Activated CD4-positive, alpha-beta memory T cell treated with anti-CD3 and anti-CD28 coated beads, Interleukin-2, amount 10 ng/mL, durations not matched to agents 7 days and 5 days (primary cell): ENCODE results near the gene LRRC8C. TPM values are rescaled to one million over a fixed set of nuclear protein-coding genes. Genes with fewer than 3 reads are reported as not detected.

Experiments used
- CTCF ChIA-PET: fragments of 350-600 bp; sonication (Branson Sonifier 250); formaldehyde crosslinking; loops from one replicate; lab custom pipeline; 2021; ENCODE audit warnings: antibody characterized with exemption, inconsistent platforms; lab: Charles Lee
- POLR2A ChIA-PET: fragments of 350-600 bp; sonication (Branson Sonifier 250); formaldehyde crosslinking; loops from one replicate; lab custom pipeline; 2021; ENCODE audit warnings: antibody characterized with exemption; lab: Charles Lee
- DNase-seq: peaks from one replicate; pipeline ENCODE4 v3.0.0-alpha.2; 2020
- H3K27ac Mint-ChIP-seq: one replicate; pipeline ENCODE4 v1.8.0; 2021; ENCODE audit warnings: mild to moderate bottlenecking, mixed read lengths
- H3K27me3 Mint-ChIP-seq: one replicate; pipeline ENCODE4 v1.8.0; 2021; ENCODE audit warnings: mixed read lengths
- H3K36me3 Mint-ChIP-seq: one replicate; pipeline ENCODE4 v1.8.0; 2021; ENCODE audit warnings: low read depth, mixed read lengths
- H3K4me1 Mint-ChIP-seq: one replicate; pipeline ENCODE4 v1.8.0; 2021; ENCODE audit warnings: mixed read lengths
- H3K4me3 Mint-ChIP-seq: one replicate; pipeline ENCODE4 v1.8.0; 2021; ENCODE audit warnings: mild to moderate bottlenecking, mixed read lengths
- H3K9me3 Mint-ChIP-seq: one replicate; pipeline ENCODE4 v1.8.0; 2021; ENCODE audit warnings: mixed read lengths
- total RNA-seq, 2 experiments: library from RNA; stranded (reverse); gene quantifications; one replicate each; pipeline ENCODE4 v1.2.3, GENCODE V29; 2021

The LRRC8C gene
- total RNA-seq, 2 experiments from 2014 or later: 52.5 to 55.6 TPM

- CTCF ChIA-PET: interaction anchor here (0.6 to 10.0 kb wide), 44 partner anchors 8 to 779 kb away, joined by 3 to 174 read pairs (median 6); partner anchors contain the start of genes LRRC8B and LRRC8C
- Mint-ChIP-seq H3K27ac (peak overlapping the region; percentile 75), H3K36me3 (peaks cover 12% of the 10 kb centered on the region), H3K9me3 (no peaks in the 10 kb centered on the region), H3K27me3 (peaks cover 1% of the 10 kb centered on the region), H3K4me1 (peaks cover 53% of the 10 kb centered on the region), H3K4me3 (peak overlapping the region; percentile 78)
- POLR2A ChIA-PET: interaction anchor here (0.7 to 4.2 kb wide), 22 partner anchors 9 to 280 kb away, joined by 3 to 119 read pairs (median 6); partner anchors contain the start of gene LRRC8C
- no peak for DNase-seq
Observed at GRCh38 chr1:89763649-89763986, 130.7 kb downstream of the LRRC8C start.

GRCh38 chr1:89765774-89766173, 132.9 kb downstream of the LRRC8C start:
- Mint-ChIP-seq H3K4me1 (peaks cover 34% of the 10 kb centered on the region), H3K36me3 (peaks cover 2% of the 10 kb centered on the region), H3K27me3 (peaks cover 1% of the 10 kb centered on the region), H3K9me3 (no peaks in the 10 kb centered on the region), H3K4me3 (no peak overlapping the region), H3K27ac (no peak overlapping the region)
- DNase-seq: no peak
- ChIA-PET CTCF (interaction anchor here (0.7 to 6.2 kb wide), 5 partner anchors 18 to 282 kb away, joined by 3 to 69 read pairs (median 5); no protein-coding TSS in a partner anchor), POLR2A (no interaction called here)

GRCh38 chr1:89767618-89768017, 134.7 kb downstream of the LRRC8C start:
- Mint-ChIP-seq H3K4me1 (peaks cover 17% of the 10 kb centered on the region), H3K9me3 (no peaks in the 10 kb centered on the region), H3K27ac (no peak overlapping the region), H3K4me3 (no peak overlapping the region), H3K36me3 (no peaks in the 10 kb centered on the region), H3K27me3 (peaks cover 1% of the 10 kb centered on the region)
- DNase-seq: no peak
- ChIA-PET POLR2A (interaction anchor here (1.2 to 1.3 kb wide), 2 partner anchors 10 to 138 kb away, joined by 3 read pairs; no protein-coding TSS in a partner anchor), CTCF (interaction anchor here (0.6 to 6.2 kb wide), 2 partner anchors 249 to 283 kb away, joined by 4 to 69 read pairs; no protein-coding TSS in a partner anchor)

Other genes starting within 250 kb of the LRRC8C start
- 10 to 100 TPM; 21.3 to 21.7 TPM for gene LRRC8B, start 108.3 kb upstream of the LRRC8C start, total RNA-seq
- 10 to 100 TPM; 19.4 to 20.3 TPM for gene LRRC8D, start 187.9 kb downstream of the LRRC8C start, total RNA-seq